Esophagus muscularis mucosa (tissue), 4 donors: ENCODE data around the gene DOCK3.

Source experiments
- EP300 ChIP-seq: sonication (generic); formaldehyde crosslinking; IDR thresholded peaks from one replicate; pipeline ENCODE4 v1.6.1; 2017; ENCODE audit warnings: antibody characterized with exemption
- POLR2A ChIP-seq: fragments of 450-650 bp; IDR thresholded peaks from one replicate; pipeline ENCODE4 v1.6.1; 2017; ENCODE audit warnings: antibody characterized with exemption, moderate library complexity, mild to moderate bottlenecking, low read depth
- TF ChIP-seq, protein P1 (sequence below), 3 experiments: fragments of 200-600 bp in 2 of 3; fragments of 450-650 bp in 1 of 3; sonication (generic) in 2 of 3; IDR thresholded peaks; one replicate each; pipeline ENCODE4 v1.5.1; 2017 to 2019; ENCODE audit warnings: antibody characterized with exemption in 3 of 3, mild to moderate bottlenecking in 2 of 3, moderate library complexity in 1 of 3

DNA sequence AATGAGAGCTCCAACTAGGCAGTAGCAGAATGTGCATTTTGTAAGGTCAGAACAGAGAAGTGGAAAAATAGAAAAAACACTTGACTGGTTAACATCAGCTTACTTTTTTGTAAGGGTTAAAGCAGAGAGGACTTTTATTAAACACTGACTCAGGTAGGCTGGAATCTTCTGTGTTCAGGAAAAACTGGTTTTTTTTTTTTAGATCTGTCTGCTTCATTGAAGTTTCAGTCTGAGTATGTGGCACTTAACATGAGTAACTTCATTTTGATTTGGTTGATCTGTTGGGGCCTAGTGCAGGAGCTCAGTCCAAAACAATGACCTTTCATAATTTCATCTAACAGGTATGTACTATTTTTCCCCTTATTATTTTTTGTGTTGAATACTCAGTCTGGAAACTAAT lies 141.1 kb downstream of the DOCK3 start:
- TF ChIP-seq POLR2A (no peak), EP300 (no peak)
- TF ChIP-seq, protein P1, sequence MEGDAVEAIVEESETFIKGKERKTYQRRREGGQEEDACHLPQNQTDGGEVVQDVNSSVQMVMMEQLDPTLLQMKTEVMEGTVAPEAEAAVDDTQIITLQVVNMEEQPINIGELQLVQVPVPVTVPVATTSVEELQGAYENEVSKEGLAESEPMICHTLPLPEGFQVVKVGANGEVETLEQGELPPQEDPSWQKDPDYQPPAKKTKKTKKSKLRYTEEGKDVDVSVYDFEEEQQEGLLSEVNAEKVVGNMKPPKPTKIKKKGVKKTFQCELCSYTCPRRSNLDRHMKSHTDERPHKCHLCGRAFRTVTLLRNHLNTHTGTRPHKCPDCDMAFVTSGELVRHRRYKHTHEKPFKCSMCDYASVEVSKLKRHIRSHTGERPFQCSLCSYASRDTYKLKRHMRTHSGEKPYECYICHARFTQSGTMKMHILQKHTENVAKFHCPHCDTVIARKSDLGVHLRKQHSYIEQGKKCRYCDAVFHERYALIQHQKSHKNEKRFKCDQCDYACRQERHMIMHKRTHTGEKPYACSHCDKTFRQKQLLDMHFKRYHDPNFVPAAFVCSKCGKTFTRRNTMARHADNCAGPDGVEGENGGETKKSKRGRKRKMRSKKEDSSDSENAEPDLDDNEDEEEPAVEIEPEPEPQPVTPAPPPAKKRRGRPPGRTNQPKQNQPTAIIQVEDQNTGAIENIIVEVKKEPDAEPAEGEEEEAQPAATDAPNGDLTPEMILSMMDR (IDR thresholded peaks at IDR 0.05), result no peak
